Mesendoderm (in vitro differentiated cells): ENCODE data around the gene RPAP2.

Experiments used
- DNase-seq: peaks from one replicate; pipeline ENCODE4 v3.0.0; 2013
- H2AK5ac ChIP-seq: 2 replicates; pipeline ENCODE4 v1.6.1; 2013; ENCODE audit warnings: low read length, inconsistent platforms
- H2BK120ac ChIP-seq: 2 replicates; pipeline ENCODE4 v1.6.1; 2013; ENCODE audit warnings: low read depth, mild to moderate bottlenecking, low read length, moderate library complexity, mixed read lengths
- H2BK15ac ChIP-seq: replicated peaks from 2 replicates; pipeline ENCODE4 v1.6.1; 2013; ENCODE audit warnings: low read depth, mild to moderate bottlenecking, moderate library complexity
- H2BK5ac ChIP-seq: 2 replicates; pipeline ENCODE4 v1.6.1; 2013; ENCODE audit warnings: low read length, inconsistent platforms
- H3K18ac ChIP-seq: 2 replicates; pipeline ENCODE4 v1.6.1; 2013; ENCODE audit warnings: mild to moderate bottlenecking, low read length, mixed read lengths
- H3K23ac ChIP-seq: one replicate; pipeline ENCODE4 v1.6.1; 2013; ENCODE audit warnings: low read length
- H3K27ac ChIP-seq: 2 replicates; pipeline ENCODE4 v1.5.1; 2013; ENCODE audit warnings: low read depth, mild to moderate bottlenecking, inconsistent platforms, low read length, moderate library complexity
- H3K27me3 ChIP-seq: 2 replicates; pipeline ENCODE4 v1.6.1; 2013; ENCODE audit warnings: low read length, control low read depth, mild to moderate bottlenecking, inconsistent platforms; ENCODE audit not compliant: insufficient read depth, poor library complexity
- H3K36me3 ChIP-seq: 2 replicates; pipeline ENCODE4 v1.6.1; 2013; ENCODE audit warnings: low read length, inconsistent platforms; ENCODE audit not compliant: control insufficient read depth, insufficient read depth
- H3K4ac ChIP-seq: one replicate; pipeline ENCODE4 v1.6.1; 2013; ENCODE audit warnings: low read depth, mild to moderate bottlenecking, low read length, moderate library complexity
- H3K4me1 ChIP-seq: 2 replicates; pipeline ENCODE4 v1.6.1; 2013; ENCODE audit warnings: low read depth, low read length, inconsistent platforms; ENCODE audit not compliant: control insufficient read depth
- H3K4me2 ChIP-seq: 2 replicates; pipeline ENCODE4 v1.6.1; 2013; ENCODE audit warnings: low read length
- H3K4me3 ChIP-seq: 2 replicates; pipeline ENCODE4 v1.5.1; 2013; ENCODE audit warnings: mild to moderate bottlenecking, low read length
- H3K56ac ChIP-seq: one replicate; pipeline ENCODE4 v1.6.1; 2013; ENCODE audit warnings: low read length
- H3K79me1 ChIP-seq: 2 replicates; pipeline ENCODE4 v1.6.1; 2013; ENCODE audit warnings: low read length, inconsistent platforms
- H3K79me2 ChIP-seq: 2 replicates; pipeline ENCODE4 v1.6.1; 2013; ENCODE audit warnings: mild to moderate bottlenecking, low read length; ENCODE audit not compliant: control insufficient read depth, insufficient read depth
- H3K9ac ChIP-seq: 2 replicates; pipeline ENCODE4 v1.6.1; 2013; ENCODE audit warnings: low read length, inconsistent platforms
- H4K5ac ChIP-seq: one replicate; pipeline ENCODE4 v1.6.1; 2013; ENCODE audit warnings: low read length
- H4K8ac ChIP-seq: one replicate; pipeline ENCODE4 v1.6.1; 2013; ENCODE audit warnings: low read depth, mild to moderate bottlenecking, control low read depth, low read length, moderate library complexity
- WGBS: extraction: QIAGEN DNeasy Blood & Tissue Kit; methylation state at CpG from one replicate; pipeline ENCODE4 v1.1.7; 2013; ENCODE audit warnings: low lambda C conversion rate, missing lambda C conversion rate; ENCODE audit not compliant: insufficient coverage; ENCODE audit errors: extremely low coverage; 5-methylcytosine and 5-hydroxymethylcytosine counted together

Gene RPAP2

DNA sequence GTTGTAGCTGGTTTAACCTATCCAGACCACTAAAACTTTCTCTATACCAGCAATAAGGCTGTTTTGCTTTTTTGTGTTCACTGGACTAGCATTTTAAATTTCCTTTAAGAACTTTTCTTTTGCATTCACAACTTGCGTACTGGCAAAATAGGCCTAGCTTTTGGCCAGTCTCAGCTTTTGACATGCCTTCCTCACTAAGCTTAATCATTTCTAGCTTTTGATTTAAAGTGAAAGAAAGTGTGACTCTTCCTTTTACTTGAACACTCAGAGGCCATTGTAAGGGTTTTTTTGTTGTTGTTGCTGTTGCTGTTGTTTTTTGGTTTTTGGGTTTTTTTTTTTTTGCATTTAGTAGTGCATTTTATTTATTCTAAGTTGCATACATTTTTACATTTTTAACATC is 15.2 kb downstream of the RPAP2 start:
- Histone ChIP-seq H3K36me3 (no peaks in the 10 kb centered on the region), H3K56ac (no peak overlapping the region), H3K79me2 (no peaks in the 10 kb centered on the region), H2BK15ac (no peak overlapping the region), H3K4ac (no peak overlapping the region), H4K8ac (no peak overlapping the region), H3K9ac (no peak overlapping the region), H3K4me2 (no peak overlapping the region), H3K4me1 (no peaks in the 10 kb centered on the region), H3K18ac (no peak overlapping the region), H3K79me1 (no peaks in the 10 kb centered on the region), H3K4me3 (no peak overlapping the region), H3K23ac (no peak overlapping the region), H2BK120ac (no peak overlapping the region), H4K5ac (no peak overlapping the region), H3K27ac (no peak overlapping the region), H3K27me3 (no peaks in the 10 kb centered on the region), H2AK5ac (no peak overlapping the region), H2BK5ac (no peak overlapping the region)
- no CpG with 5 or more reads among the region's 1 CpG for WGBS
- DNase-seq, result no peak

DNA sequence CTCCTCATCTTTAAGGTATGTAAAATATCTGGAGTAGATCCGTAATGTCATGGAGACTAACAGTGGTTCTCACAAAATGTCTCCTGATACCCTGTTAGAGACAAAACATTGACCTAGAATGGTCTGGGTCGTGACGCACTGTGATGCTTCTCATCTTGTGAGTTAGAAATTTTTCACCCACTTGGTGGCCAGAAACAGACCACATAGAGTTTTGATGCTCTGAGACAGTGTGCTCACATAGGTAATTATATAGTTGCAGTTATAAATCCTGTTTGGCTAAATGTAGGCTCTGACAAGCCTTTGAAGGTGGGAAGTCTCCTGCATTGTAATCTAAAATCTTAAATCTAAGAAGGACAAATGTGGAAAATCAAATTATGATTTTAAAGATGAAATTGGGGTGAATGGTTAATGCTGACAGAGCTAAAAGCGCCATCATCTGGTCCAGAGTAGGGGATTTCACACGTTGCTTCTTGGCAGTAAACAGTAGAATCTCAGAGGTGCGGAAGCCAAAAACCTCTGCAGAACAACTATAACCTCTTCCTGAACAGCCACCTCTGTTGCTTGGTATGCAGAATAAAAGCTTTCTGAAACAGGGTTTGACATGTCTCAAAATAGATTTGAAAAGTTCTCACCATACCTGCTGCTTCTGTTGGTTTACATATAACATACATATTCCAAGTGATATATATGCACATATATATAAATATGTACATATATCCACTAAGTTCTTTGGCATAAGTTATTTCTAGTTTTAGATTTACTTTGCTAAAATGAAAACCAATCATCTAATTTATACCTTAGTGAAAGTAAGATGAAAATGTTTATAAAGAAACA is 17.1 kb downstream of the RPAP2 start:
- Histone ChIP-seq H3K4me2 (no peak overlapping the region), H3K79me2 (no peaks in the 10 kb centered on the region), H3K4ac (no peak overlapping the region), H2BK15ac (no peak overlapping the region), H3K27ac (no peak overlapping the region), H4K8ac (no peak overlapping the region), H3K4me1 (no peaks in the 10 kb centered on the region), H3K4me3 (no peak overlapping the region), H2AK5ac (no peak overlapping the region), H3K27me3 (no peaks in the 10 kb centered on the region), H3K36me3 (no peaks in the 10 kb centered on the region), H3K9ac (no peak overlapping the region), H3K18ac (no peak overlapping the region), H4K5ac (no peak overlapping the region), H3K23ac (no peak overlapping the region), H3K79me1 (no peaks in the 10 kb centered on the region), H2BK5ac (no peak overlapping the region), H3K56ac (no peak overlapping the region), H2BK120ac (no peak overlapping the region)
- no CpG with 5 or more reads among the region's 6 CpGs for WGBS
- no peak for DNase-seq

DNA sequence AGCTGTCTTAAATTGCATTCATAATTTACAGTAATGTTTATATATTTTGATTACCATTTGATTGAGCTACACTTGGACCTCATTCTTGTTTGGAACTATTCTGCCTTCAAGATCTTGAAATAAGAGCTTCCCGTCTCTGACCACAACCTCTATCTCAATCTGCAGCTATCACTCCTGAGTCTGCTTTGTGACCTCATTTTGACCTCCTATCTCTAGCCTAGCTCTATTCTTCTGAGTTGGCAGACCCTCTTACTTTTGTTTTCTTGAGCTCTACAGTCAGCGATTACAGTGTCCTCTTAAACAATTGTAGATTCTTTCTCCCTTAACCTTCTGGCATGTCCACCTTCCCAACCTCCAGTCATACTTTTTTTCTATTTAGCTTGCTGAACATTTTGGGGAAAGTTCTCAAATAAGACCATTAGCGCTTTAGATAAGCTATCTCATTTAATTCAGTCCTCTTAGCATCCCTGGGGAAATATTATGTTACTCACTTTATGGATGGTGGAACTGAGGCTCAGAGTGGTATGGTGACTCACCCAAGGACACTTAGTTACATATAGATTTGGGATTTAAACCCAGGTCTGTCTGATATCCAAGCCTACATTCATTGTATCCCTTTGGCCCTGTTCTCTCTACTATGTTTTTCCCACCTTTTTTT is 19.1 kb downstream of the RPAP2 start:
- no peak overlapping the region for H2BK5ac ChIP-seq
- no peak overlapping the region for H2BK120ac ChIP-seq
- H3K27me3 ChIP-seq, result no peaks in the 10 kb centered on the region
- H3K18ac ChIP-seq, result no peak overlapping the region
- no peak overlapping the region for H2AK5ac ChIP-seq
- H3K36me3 ChIP-seq, result no peaks in the 10 kb centered on the region
- H3K56ac ChIP-seq, result no peak overlapping the region
- no peak for DNase-seq
- H3K4me1 ChIP-seq, result no peaks in the 10 kb centered on the region
- no peak overlapping the region for H3K4me3 ChIP-seq
- H3K79me1 ChIP-seq, result no peaks in the 10 kb centered on the region
- H3K27ac ChIP-seq, result no peak overlapping the region
- no peak overlapping the region for H3K4ac ChIP-seq
- WGBS, result no CpG with 5 or more reads among the region's 3 CpGs
- no peak overlapping the region for H3K9ac ChIP-seq
- H2BK15ac ChIP-seq, result no peak overlapping the region
- H4K5ac ChIP-seq, result no peak overlapping the region
- H3K79me2 ChIP-seq, result no peaks in the 10 kb centered on the region
- no peak overlapping the region for H3K4me2 ChIP-seq
- no peak overlapping the region for H4K8ac ChIP-seq
- no peak overlapping the region for H3K23ac ChIP-seq

DNA sequence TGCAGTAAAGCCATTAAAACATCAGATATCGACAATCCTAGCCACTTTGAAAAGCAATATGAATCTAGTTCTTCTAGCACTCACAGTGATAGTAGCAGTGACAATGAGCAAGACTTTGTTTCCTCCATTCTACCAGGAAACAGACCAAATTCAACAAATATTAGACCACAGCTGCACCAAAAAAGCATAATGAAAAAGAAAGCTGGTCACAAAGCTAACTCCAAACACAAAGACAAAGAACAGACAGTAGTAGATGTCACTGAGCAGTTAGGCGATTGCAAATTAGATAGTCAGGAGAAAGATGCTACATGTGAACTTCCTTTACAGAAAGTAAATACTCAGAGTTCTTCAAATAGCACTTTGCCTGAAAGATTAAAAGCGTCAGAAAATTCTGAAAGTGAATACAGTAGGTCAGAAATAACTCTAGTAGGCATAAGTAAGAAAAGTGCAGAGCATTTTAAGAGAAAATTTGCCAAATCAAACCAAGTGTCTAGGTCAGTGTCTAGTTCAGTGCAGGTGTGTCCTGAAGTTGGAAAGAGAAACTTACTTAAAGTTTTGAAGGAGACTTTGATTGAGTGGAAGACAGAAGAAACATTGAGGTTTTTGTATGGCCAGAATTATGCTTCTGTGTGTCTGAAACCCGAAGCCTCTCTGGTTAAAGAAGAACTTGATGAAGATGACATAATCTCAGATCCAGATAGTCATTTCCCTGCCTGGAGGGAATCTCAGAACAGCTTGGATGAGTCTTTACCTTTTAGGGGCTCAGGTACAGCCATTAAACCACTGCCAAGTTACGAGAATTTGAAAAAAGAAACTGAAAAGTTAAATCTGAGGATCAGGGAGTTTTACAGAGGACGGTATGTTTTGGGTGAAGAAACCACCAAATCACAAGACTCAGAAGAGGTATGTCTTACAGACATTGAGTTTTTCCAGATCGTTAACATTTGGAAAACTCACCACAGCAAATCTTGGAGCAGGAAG is 24.9 kb downstream of the RPAP2 start:
- Histone ChIP-seq H4K8ac (no peak overlapping the region), H2BK120ac (no peak overlapping the region), H2AK5ac (no peak overlapping the region), H3K56ac (no peak overlapping the region), H3K23ac (no peak overlapping the region), H2BK5ac (no peak overlapping the region), H3K27me3 (no peaks in the 10 kb centered on the region), H3K27ac (no peak overlapping the region), H3K9ac (no peak overlapping the region), H3K4ac (no peak overlapping the region), H2BK15ac (no peak overlapping the region), H3K18ac (no peak overlapping the region), H3K79me2 (no peaks in the 10 kb centered on the region), H3K4me3 (no peak overlapping the region), H3K4me1 (no peaks in the 10 kb centered on the region), H3K79me1 (peaks cover 1% of the 10 kb centered on the region), H3K36me3 (peaks cover 3% of the 10 kb centered on the region), H3K4me2 (no peak overlapping the region), H4K5ac (no peak overlapping the region)
- no CpG with 5 or more reads among the region's 7 CpGs for WGBS
- DNase-seq, result no peak

DNA sequence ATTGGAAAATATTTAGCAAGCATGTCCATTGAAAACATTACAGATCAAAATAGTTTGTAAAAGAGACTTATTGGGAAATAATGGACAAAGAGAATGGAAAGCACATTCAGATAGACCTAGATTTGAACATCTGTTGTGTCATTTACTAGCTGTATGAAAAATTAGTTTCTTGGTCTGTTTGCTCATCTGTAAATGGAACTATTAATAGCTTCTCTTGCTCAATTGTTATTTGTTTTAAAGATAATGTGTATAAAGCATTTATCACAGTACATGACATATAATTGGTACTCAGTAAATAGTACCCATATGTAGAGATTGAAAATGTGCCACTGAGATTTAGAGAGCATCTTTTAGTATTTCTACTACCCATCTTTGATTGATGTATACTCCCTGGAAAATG is 25.9 kb downstream of the RPAP2 start:
- Histone ChIP-seq H3K4me3 (no peak overlapping the region), H3K4me2 (no peak overlapping the region), H3K79me2 (no peaks in the 10 kb centered on the region), H2BK120ac (no peak overlapping the region), H3K56ac (no peak overlapping the region), H2BK15ac (no peak overlapping the region), H3K23ac (no peak overlapping the region), H3K18ac (no peak overlapping the region), H2AK5ac (no peak overlapping the region), H4K8ac (no peak overlapping the region), H3K36me3 (peaks cover 3% of the 10 kb centered on the region), H3K9ac (no peak overlapping the region), H3K79me1 (peaks cover 1% of the 10 kb centered on the region), H3K27me3 (no peaks in the 10 kb centered on the region), H3K4me1 (no peaks in the 10 kb centered on the region), H3K4ac (no peak overlapping the region), H3K27ac (no peak overlapping the region), H2BK5ac (no peak overlapping the region), H4K5ac (no peak overlapping the region)
- DNase-seq, result no peak
